Activated CD4-positive, alpha-beta T cell treated with anti-CD3 and anti-CD28 coated beads, Interleukin-2, amount 50 U/mL, for 24 hours (primary cell): Measurements from ENCODE around the gene CCN6.
"Not testable (repeated sequence)": the region's sequence is repeated elsewhere in the genome, so short reads cannot be mapped to it uniquely, and the experiment has no call there.

Experiments used
- DNase-seq, 2 donors: peaks; one replicate each; pipeline ENCODE4 v3.0.0-alpha.2; 2020; ENCODE audit warnings: low read depth in 1 of 2, low spot score in 1 of 2

The CCN6 gene

DNA sequence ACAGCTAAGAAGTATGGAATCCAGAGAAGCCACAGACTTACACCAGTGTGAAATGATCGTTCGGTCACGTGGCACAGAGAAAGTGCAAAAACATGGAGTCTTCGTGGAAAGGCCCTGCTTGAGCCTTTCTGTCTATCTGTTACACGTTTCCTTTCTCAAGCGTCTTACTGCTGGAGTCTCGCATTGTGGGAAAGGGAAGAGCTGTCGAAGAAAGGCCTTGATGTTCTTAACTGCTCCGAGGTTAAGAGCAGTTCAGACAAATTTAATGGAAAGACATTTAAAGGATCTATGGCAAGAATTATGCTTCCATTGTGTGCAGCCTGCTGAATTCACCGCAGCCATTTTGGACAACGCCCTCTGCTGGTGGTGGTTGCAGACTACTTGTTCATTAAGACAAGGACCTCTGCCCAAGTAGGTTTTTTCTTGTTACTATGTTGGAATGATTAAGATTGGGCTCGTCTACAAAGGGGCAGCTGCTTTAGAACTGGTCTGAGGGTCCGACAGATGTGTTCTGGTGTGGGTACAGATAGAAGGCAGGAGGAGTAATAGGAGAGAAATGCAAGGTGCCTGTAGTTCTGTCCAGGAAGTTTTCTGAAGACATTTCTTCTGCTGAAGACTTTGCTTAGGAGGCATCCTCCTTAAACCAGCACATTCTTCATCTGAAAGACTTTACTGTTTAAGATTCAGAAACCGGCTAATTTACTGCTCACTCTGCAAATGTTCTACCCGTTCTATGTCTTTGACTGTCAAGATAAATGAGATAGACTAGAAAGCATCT lies 24.7 kb upstream of the CCN6 start:
- DNase-seq: peak; percentile 37 to 58

DNA sequence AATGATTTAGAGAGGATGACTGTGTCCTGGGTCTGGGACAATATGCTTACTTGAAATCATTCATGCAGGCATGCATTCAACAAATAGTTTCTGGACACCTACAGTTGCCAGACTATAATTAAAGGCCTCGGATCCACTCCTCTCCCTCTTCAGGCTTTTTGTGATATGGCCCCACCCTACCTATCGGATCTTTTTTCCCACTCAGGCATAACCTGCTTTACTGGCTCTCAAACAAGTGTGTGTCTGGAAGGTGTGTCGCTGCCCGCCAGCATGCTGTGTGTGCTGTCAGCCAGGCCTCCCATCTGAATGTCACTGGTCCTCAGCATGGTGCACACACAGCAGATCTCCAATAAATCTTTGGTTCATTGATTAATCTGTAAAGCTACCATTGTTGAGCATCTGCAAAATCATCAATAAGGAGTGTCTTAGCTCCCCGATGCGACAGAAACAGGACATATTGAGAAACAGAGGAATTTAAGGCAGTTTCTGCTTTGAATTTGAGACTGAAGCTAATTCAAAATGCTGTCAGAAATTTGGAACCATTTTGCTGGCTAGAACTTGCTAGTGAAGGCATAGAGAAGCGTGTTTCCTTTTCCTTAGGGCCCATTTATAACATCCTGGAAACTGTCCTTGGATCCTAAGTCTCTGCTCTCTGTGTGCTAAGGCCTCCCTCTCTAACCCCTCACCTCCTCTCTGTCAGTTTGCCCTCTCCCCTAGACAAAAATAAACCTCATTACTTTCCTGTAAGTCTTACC lies 23.5 kb upstream of the CCN6 start:
- no peak for DNase-seq

DNA sequence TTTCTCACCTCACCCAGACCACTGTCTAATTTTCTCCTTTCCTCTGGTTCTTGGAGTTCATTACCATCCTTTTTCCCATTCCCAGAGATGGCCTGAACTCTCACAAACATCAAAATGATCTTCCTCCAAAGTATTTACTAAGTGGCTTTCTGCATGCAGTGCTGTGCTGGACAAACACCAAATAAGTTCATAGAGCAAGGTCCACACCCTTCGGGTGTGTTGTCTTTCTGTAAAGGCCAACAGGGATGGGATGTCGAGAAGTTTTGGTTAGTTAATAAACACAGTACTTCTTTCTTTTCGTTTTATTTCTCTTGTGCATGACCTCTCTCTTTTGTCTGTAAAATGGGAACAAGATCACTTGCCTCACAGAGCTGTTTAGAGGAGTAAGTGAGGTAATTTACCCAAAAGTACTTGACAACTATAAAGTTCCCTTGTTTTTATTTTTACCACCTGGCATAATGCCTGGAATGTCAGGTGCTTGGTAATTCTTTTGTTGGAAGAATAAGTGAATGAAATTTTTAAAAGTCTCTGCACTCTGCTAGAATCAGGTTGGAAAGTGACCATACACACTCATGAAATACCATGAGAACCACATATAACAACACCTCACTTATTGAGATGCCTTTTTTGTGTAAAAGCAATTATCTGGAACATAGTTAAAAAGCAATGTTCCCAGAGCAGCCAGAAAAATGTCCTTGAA lies 22.8 kb upstream of the CCN6 start:
- no peak for DNase-seq

DNA sequence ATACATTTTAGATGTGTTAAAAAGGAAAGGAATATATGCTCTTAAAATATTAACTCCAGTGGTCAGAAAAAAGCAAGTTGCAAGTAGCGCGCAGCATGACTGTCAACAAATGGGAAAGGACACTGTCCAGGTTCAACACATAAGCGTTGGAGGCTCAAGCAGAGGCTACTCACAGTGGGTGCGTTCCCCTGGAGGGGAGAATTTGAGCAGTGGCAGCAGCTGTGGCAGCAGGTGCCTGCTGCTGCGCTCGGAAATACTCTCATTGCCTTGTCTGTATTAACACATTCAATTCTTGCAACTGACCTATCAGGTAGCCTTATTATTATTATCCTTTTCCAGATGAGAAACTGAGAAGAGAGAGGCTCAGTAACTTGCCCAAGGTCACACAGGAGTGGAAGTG lies 21.9 kb upstream of the CCN6 start:
- DNase-seq: no peak

DNA sequence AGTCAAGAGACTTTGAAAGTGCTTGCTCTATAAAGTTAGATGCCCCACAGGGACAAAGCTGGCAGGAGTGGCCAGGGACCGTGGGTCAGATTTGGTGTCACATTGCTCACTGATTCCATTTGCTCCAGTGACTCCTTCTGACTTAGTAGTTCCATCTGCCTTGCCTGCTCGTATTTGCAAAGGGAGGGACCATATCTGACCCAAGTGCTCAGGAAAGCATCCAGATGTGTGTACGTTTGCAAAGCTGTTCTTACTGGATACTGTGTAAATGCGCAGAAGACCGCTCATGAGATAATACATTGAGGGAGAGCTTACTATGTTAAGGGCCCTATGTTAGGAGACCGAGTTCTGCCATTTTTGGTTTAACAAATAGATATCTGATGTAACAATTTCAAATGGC lies 21.2 kb upstream of the CCN6 start:
- no peak for DNase-seq

DNA sequence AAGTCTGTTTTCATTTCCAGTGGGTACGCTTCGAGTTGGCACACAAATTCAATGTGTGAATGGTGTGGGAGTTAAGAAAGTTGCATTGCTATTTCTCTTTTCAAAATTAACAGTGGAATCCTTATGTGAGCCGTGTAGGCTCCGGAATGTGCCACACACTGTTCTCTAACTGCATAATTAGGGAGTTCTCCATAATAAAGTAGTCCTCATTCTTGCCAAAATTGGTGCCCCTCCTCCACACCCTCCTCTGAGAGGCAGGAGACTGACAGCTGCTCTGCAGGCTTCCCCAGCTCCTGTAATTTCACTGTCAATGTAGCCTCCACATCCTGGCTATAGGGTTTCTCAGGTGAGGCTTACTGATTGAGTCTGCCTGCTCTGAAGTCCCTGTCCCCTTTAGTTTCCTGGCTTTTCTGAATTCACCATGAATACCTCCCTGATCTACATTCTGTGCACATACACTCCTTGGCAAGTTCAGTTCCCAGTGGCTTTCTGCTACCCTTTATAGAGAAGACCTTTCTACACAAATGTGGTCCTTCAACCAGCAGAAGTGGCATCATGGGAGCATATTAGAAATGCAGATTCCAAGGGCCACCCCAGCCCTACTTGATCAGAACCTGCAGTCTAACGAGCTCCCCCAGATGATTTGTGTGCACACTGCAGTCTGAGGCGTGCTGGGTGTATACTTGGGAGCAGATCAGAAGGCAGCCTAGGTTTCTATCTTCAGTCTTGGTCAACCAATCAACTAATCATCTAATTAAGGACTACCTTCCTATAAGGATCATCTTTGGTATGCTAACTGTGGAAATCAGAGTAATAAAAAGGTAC lies 19.9 kb upstream of the CCN6 start:
- no peak for DNase-seq

DNA sequence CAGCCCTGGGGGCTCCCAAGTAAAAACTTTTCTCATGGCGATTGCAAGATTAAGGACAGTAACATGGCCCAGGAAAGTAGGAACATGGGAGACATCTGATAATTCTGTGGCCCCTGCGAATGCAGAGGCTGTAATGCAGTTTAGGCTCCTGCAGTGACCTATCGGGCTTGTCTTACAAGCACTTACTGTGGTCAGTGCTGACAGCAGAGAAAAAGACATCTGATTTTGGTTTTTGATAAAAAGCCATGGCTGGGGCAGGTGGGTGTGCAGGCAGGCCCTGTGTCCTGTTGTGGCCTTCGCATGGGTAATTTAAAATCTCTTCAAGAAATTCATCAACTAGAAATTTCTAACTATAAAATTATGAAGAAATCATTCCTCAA lies 19.3 kb upstream of the CCN6 start:
- DNase-seq: no peak

DNA sequence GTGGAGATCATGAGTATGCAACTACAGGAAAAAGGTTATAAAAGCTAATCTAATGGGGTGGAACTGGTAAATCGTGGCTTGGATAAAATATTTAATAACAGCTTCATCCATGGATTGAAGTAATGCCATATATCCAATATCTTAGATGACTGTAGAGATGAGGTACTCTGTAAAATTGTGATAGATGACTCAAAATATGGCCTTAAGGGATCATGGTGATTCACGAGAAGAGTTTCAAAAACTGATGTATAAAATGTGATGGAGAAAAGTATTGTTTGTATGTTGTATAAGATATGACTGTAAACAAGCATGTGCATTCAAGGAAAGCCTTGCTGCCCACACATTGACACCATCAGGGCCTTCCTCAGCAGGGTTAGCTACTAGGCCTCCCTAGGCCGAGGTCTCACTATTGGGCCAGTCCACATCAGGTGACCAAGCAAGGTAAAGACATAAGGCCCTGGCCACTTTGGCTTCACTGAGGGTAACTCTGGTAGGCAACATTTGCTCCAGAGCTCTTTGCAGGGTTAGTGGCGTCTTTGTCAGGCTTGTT lies 17.7 kb upstream of the CCN6 start:
- no peak for DNase-seq

DNA sequence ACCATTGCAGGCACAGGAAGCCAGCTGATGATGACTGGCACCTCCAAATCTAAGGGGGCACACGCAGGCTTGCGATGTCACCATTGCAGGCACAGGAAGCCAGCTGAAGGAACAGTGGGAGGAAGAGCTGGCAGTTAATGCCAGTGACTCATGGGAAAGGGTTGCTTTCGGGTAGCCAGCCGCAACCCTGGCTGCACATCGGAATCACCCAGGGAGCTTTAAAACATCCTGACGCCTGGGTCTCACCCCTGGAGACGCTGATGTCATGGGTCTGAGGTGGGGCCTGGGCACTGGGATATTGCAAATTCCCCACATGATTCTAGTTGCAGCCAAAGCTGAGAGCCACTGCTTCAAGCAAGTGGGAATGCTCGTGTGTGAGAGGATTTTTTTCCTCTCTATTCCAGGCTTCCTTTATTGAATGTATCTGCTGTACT lies 16.1 kb upstream of the CCN6 start:
- DNase-seq: no peak

DNA sequence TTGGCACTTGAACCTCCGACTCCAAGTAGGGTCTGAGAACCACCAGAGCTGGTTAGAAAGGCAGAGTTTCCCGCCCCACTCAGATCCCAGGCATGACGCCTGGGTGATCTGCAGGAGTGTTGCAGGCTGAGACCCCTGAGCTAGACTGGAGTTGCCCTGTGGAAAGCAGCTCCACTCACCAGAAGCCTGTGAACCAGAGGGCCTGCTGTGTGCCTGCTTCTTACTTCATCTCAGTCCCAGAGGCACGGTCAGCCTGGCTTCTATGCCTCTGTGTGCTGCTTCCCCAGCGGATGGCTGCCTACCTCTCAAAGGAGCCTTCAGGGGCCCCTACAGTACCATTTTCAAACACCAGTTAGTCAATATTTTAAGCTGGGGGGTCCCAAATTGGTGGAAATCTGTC lies 15.6 kb upstream of the CCN6 start:
- no peak for DNase-seq

DNA sequence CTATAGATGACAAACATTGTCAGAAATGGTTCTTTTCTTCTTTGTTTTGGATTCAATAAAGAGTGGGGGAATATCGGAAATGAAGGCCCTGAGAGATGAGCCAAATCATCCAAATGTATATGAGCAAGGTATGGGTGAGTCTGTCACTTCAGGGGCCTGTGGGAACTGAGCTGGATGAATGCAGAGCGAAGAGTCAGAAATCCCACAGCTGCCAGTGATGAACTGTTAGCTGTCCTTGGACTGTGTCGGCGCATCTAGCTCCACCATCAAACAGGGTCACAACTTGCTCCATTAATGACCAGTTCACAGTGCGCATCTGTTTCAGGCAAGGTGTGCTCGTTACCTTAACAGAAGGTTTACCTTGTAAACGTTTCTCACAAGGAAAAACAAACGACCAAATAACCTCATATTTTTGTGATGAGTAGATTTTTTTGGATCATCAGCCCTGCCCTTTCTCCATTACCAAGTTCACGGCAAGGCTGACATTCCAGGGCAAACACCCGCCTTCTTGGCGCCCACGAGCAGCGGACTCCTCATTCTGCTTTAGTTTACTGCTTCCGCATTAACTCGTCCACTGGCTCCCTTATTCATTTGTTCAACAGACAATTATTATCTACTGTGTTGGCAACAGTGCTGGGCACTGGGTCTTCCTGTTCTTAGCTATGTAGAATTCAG lies 15.0 kb upstream of the CCN6 start:
- no peak for DNase-seq

DNA sequence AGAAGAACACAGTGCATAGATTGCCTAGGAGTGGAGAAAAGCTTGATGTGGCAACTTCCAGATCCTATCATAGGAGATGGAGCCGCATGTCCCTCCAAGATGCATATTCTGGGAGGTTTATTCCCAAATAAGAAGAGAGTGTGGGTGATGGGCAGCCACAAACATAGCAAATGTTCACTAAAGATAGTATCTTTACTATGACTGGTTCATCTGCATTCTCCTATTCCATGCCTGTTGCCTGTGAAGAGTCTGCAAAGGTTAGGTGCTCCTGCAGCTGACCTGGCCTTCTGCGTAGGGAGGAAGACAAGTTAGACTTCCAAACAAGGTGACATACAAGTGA lies 14.5 kb upstream of the CCN6 start:
- DNase-seq: no peak

DNA sequence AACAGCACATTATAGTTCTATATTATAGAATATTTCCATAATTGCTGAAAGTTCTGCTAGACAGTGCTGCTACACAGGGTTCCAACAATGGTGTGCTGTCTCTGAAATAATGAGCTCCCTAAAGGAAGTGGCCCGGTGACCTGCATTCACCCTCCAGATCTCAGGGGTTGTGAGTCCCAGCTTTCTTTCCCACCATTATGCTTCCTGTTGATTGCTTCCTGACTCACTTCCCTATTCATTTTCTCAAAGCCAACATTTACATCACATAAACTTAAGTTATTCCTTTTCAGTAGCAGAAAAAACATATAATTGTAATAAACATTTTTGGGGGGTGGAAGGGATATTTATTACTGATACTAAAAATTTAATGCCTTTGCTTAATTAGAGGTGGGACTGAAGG lies 12.9 kb upstream of the CCN6 start:
- no peak for DNase-seq

DNA sequence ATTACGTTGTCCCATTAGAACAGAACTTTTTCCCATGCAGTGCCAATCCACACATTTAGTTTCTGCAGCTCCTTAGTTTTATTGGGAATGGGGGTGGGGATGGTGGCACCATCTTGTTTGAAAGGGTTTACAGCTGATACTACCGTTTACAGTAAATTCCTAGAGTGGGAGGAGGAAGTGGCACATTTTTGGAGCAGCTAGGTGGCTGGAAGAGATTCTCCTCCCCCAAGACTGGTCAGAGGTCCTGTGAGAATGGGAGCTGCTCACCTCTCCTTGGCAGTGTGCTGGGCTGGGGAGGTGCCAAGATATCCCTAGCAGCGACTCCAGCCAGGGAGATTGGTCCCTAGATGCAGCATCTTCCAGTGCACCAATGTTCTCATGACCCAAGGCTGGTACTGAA lies 12.4 kb upstream of the CCN6 start:
- DNase-seq: no peak

DNA sequence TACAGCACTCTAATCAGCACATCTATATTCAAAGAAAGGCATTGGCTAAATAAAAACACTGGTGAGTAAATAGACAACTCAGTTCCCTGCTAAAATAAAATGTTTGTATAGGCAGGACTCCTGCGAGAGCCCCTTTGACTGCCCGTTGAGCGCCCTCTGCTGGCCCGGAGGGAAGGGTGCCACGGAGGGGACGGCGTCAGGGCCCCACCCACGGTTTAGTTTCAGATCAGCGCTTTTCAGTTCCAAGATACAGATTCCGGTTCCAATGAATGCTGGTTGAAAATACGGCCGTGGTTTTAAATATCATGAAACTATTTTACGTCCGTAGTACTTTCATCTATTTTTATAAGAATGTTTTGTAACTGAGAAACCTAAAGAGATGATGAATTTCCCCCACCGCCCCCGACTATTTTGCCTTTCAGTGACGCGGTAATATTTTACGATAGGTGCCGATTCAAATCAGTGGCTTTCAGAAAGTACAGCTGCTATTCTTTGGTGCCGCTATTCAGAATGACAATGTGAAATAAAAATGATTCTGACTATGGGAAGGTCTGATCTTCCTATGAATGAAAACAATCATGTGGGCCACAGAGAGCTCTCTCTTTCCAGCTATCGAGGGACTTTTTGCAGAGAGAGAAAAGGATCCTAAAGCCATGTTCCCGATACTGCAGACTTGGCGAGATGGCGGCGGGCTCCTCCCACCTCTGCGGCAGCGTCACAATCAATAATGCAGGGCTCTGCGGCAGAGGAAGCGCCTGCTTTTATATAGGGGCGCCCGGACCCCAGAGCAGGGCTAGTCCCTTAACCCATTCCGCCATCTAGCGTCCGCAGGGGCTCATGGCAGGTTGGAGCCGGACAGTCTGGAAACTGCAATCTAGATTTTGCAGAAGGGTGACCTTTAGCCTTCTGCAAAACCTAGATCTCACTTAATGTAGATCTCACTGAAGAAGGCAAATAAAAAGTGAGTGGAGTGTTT lies 10.6 kb upstream of the CCN6 start:
- DNase-seq: peak; percentile 77 to 90

DNA sequence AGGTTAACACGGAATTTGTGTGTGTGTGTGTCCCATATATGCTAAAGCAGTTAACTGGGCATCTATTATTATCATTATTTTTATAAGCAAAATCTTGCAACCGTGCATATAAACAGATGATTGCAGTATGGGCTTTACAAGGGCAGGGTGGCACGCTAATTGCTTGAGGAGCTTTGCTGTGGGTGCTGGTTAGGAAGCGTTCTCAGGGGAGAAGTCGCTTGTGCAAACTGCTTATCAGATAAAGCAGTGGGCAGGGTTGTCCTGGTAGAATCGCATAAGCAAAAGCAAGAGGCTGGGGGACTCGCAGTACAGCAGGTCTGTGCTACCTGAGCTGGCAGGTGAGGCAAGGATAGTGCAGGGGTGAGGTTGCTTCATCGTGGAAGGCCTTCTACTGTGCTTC lies 9.7 kb upstream of the CCN6 start:
- DNase-seq: no peak

DNA sequence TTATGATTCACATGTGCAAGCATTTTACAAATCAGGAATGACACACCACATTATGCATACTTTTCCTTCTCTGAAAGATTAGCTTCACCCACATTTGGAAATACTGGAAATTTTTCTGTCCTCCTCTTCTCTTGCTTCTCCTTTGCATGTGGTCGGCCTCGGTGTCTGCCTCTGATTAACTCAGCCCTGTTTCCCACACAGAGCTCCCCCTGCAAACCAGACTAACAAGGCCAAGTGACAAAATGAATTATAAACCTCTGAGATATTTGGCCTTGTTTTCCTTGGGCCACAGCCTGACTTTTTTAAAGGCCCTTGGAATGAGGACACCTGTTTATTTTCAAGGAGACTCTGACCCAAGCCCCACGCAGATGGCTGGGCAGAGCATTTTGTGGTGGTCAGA lies 9.0 kb upstream of the CCN6 start:
- no peak for DNase-seq

DNA sequence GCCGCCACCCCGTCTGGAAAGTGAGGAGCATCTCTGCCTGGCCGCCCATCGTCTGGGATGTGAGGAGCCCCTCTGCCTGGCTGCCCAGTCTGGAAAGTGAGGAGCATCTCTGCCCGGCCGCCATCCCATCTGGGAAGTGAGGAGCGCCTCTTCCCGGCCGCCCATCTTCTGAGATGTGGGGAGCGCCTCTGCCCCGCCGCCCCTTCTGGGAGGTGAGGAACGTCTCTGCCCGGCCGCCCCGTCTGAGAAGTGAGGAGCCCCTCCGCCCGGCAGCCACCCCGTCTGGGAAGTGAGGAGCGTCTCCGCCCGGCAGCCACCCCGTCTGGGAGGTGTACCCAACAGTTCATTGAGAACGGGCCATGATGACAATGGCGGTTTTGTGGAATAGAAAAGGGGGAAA lies 6.4 kb upstream of the CCN6 start:
- not testable (repeated sequence) for DNase-seq

DNA sequence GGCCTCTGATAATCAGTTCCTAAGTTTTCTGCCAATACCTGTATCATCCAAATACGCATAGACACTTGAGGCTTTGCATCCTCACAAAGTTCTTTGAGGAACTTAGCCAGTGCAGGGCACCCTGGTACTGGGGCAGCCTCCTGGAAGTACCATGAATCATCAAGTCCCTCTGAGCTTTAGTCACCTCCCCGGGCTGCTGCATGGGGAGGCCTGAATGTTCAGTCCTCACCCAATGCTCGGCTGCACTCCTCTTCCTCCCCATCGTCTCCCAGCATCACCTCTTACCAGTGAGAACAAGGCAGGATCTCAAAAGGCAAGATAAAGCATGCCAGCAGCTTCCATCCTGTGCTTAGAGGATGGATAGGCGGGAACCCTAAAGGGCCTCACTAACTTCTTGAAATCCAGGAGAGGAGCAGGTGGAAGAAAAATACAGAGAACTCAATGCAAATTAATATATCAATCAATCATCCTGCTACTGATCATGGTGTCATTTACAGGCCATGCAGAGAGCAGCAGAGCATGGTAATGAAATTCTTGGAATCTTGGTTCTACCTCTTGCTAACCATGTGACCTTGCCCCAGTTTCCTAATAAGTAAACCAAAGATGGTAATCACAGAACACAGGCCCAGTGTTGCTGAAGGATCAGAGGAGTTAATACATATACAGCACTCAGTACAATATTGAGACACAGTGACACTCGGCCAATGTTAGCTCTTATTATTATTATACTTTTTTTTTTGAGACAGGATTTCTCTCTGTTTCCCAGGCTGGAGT lies 4.7 kb upstream of the CCN6 start:
- DNase-seq: no peak
